NT2/D1 (cell line): ENCODE results near the gene RELB.

ENCODE experiments used
- DNase-seq: peaks from one replicate; pipeline ENCODE4 v3.0.0-alpha.2; 2011; ENCODE audit warnings: low read depth, low spot score
- H3K27me3 ChIP-seq: 2 replicates; pipeline ENCODE4 v1.6.0; 2011; ENCODE audit warnings: mild to moderate bottlenecking; ENCODE audit not compliant: insufficient read length, insufficient read depth
- H3K36me3 ChIP-seq: 2 replicates; pipeline ENCODE4 v1.6.1; 2011; ENCODE audit warnings: mild to moderate bottlenecking, low read length, mixed read lengths; ENCODE audit not compliant: insufficient read depth, insufficient read length
- H3K4me1 ChIP-seq: 2 replicates; pipeline ENCODE4 v1.5.1; 2011; ENCODE audit not compliant: insufficient read depth, insufficient read length
- H3K4me3 ChIP-seq: 2 replicates; pipeline ENCODE4 v1.5.1; 2011; ENCODE audit warnings: low read depth; ENCODE audit not compliant: insufficient read length
- H3K9ac ChIP-seq: 2 replicates; pipeline ENCODE4 v1.6.0; 2011; ENCODE audit warnings: low read depth; ENCODE audit not compliant: insufficient read length
- H3K9me3 ChIP-seq: 2 replicates; pipeline ENCODE4 v1.5.1; 2011; ENCODE audit warnings: mild to moderate bottlenecking, low read length; ENCODE audit not compliant: insufficient read depth
- SUZ12 ChIP-seq: IDR thresholded peaks from 2 replicates; pipeline ENCODE4 v1.6.1; 2011; ENCODE audit not compliant: insufficient read length, insufficient read depth; ENCODE audit errors: extremely low read depth
- YY1 ChIP-seq: IDR thresholded peaks from 2 replicates; pipeline ENCODE4 v1.6.1; 2011; ENCODE audit not compliant: insufficient read length, insufficient read depth
- ZNF274 ChIP-seq: IDR thresholded peaks from 2 replicates; pipeline ENCODE4 v1.6.1; 2011; ENCODE audit warnings: mild to moderate bottlenecking, low read depth, low read length

The RELB gene

GRCh38 chr19:45023048-45023447 is 21.8 kb downstream of the RELB start:
- H3K36me3 ChIP-seq, result peaks cover 20% of the 10 kb centered on the region
- no peaks in the 10 kb centered on the region for H3K27me3 ChIP-seq
- TF ChIP-seq ZNF274 (no peak), SUZ12 (no peak), YY1 (no peak)
- H3K9me3 ChIP-seq, result no peaks in the 10 kb centered on the region
- no peaks in the 10 kb centered on the region for H3K4me1 ChIP-seq
- no peak overlapping the region for H3K4me3 ChIP-seq
- no peak for DNase-seq
- no peak overlapping the region for H3K9ac ChIP-seq

GRCh38 chr19:45025264-45025663 is 24.0 kb downstream of the RELB start:
- no peak overlapping the region for H3K9ac ChIP-seq

GRCh38 chr19:45027371-45027770 is 26.1 kb downstream of the RELB start:
- TF ChIP-seq YY1, result no peak
- TF ChIP-seq SUZ12, result no peak
- TF ChIP-seq ZNF274, result no peak
- Histone ChIP-seq H3K4me3 (no peak overlapping the region), H3K36me3 (peaks cover 35% of the 10 kb centered on the region), H3K9me3 (no peaks in the 10 kb centered on the region), H3K27me3 (no peaks in the 10 kb centered on the region), H3K4me1 (no peaks in the 10 kb centered on the region), H3K9ac (no peak overlapping the region)
- DNase-seq, result no peak

More at GRCh38 chr19:45025264-45025663, 24.0 kb downstream of the RELB start:
- no peaks in the 10 kb centered on the region for H3K9me3 ChIP-seq
- TF ChIP-seq YY1 (no peak), SUZ12 (no peak), ZNF274 (no peak)
- peaks cover 25% of the 10 kb centered on the region for H3K36me3 ChIP-seq
- no peaks in the 10 kb centered on the region for H3K27me3 ChIP-seq
- DNase-seq, result no peak
- no peak overlapping the region for H3K4me3 ChIP-seq
- no peaks in the 10 kb centered on the region for H3K4me1 ChIP-seq

- Histone ChIP-seq H3K9ac (no peak overlapping the region), H3K9me3 (no peaks in the 10 kb centered on the region), H3K27me3 (no peaks in the 10 kb centered on the region), H3K36me3 (peaks cover 44% of the 10 kb centered on the region), H3K4me1 (no peaks in the 10 kb centered on the region), H3K4me3 (no peak overlapping the region)
- TF ChIP-seq YY1 (no peak), ZNF274 (no peak)
- DNase-seq, result no peak
Measured at GRCh38 chr19:45030825-45031224, 29.6 kb downstream of the RELB start.

- no peak overlapping the region for H3K4me3 ChIP-seq
- TF ChIP-seq YY1, result no peak
- no peak for TF ChIP-seq ZNF274
- no peak for TF ChIP-seq SUZ12
- no peak for DNase-seq
- H3K36me3 ChIP-seq, result peaks cover 51% of the 10 kb centered on the region
- H3K4me1 ChIP-seq, result no peaks in the 10 kb centered on the region
- H3K9ac ChIP-seq, result no peak overlapping the region
- no peaks in the 10 kb centered on the region for H3K9me3 ChIP-seq
- no peaks in the 10 kb centered on the region for H3K27me3 ChIP-seq
Measured at GRCh38 chr19:45032421-45032820, 31.2 kb downstream of the RELB start.

GRCh38 chr19:45035755-45036154 is 34.5 kb downstream of the RELB start:
- H3K9ac ChIP-seq, result no peak overlapping the region
- DNase-seq, result no peak
- H3K9me3 ChIP-seq, result no peaks in the 10 kb centered on the region
- H3K4me1 ChIP-seq, result peaks cover 9% of the 10 kb centered on the region
- H3K4me3 ChIP-seq, result no peak overlapping the region
- no peak for TF ChIP-seq ZNF274
- TF ChIP-seq YY1, result no peak
- no peak for TF ChIP-seq SUZ12
- H3K36me3 ChIP-seq, result peaks cover 45% of the 10 kb centered on the region
- H3K27me3 ChIP-seq, result no peaks in the 10 kb centered on the region

- no peak for TF ChIP-seq ZNF274
- TF ChIP-seq SUZ12, result no peak
- no peak for TF ChIP-seq YY1
- Histone ChIP-seq H3K9me3 (no peaks in the 10 kb centered on the region), H3K27me3 (no peaks in the 10 kb centered on the region), H3K36me3 (peaks cover 49% of the 10 kb centered on the region), H3K9ac (no peak overlapping the region), H3K4me3 (no peak overlapping the region), H3K4me1 (peaks cover 9% of the 10 kb centered on the region)
- no peak for DNase-seq
Measured at GRCh38 chr19:45037393-45038169, 36.3 kb downstream of the RELB start.
